ENCODE results near the gene NUP93.
A peak's percentile ranks its signal among the peaks of the same experiment; 100 is the strongest.

The NUP93 gene

DNA sequence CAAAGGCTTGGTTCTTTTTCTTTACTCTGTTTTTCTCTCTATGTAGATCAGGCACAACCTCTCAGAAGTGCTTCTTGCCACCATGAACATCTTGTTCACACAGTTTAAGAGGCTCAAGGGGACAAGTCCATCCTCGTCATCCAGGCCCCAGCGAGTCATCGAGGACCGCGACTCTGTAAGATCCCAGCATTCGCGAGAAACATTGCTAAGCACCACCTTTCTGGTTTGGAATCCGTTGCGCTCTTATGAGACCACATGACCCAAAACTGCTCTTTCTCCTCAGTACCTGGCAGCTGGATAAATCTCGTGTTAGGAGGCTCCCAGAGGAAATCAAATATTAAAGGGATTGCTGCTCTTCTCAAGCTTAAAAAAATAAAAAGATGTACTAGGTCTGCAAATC, 111.7 kb downstream of the NUP93 start:
- peaks cover 5% of the 10 kb centered on the region for H3K4me1 Mint-ChIP-seq
- no peak overlapping the region for H3K4me3 Mint-ChIP-seq
- no peaks in the 10 kb centered on the region for H3K27me3 Mint-ChIP-seq
- H3K9me3 Mint-ChIP-seq = no peaks in the 10 kb centered on the region
- no peak for ATAC-seq
- H3K36me3 Mint-ChIP-seq (ENCODE audit: low read depth) = peaks cover 54% of the 10 kb centered on the region
- no peak for DNase-seq
- H3K27ac Mint-ChIP-seq = no peak overlapping the region

DNA sequence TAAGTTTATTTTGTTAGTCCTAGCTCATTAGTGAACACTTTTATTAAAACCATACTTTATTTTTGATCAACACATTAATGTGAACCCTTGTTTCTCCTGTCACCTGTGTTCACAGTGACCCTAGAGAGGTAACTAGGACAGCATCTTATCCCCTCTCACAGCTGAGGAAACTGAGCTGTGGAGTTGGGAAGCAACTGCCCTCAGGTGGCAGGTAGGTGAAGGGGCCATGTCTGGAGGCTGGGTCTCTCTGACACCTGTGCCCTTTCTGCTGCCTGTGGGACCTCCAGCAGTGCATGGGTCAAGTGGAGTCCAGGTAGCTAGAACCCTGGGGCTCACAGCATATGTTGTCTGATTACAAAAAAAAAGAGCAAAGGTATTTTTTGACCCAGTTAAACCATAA, 112.2 kb downstream of the NUP93 start:
- Mint-ChIP-seq H3K4me3 (no peak overlapping the region), H3K9me3 (no peaks in the 10 kb centered on the region), H3K27ac (no peak overlapping the region)

DNA sequence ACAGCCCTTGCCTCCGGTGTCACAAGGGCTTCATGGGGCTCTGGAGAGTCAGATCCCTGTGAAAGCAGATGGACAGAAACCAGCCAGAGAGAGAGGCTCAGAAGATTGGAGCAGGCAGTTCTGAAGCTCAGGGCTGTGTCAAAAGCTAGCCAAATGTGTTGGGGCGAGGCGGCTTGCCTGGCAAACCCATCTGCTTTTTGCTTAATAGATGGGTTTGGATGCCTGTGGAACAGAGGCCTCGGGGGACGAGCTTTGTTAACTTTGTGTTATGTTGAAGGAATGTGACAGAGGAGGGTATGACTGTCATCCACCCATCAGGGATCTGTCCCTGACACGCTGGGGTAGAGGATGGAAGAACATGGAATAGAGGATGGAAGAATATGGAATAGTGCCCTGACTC, 114.1 kb downstream of the NUP93 start:
- Mint-ChIP-seq H3K27me3 (no peaks in the 10 kb centered on the region), H3K27ac (no peak overlapping the region), H3K4me1 (peaks cover 25% of the 10 kb centered on the region), H3K9me3 (no peaks in the 10 kb centered on the region), H3K4me3 (no peak overlapping the region), H3K36me3 (ENCODE audit: low read depth) (peaks cover 43% of the 10 kb centered on the region)
- DNase-seq (no peak), ATAC-seq (no peak)

More for the DNA sequence above, 112.2 kb downstream of the NUP93 start:
- Mint-ChIP-seq H3K4me1 (peaks cover 10% of the 10 kb centered on the region), H3K36me3 (ENCODE audit: low read depth) (peaks cover 49% of the 10 kb centered on the region), H3K27me3 (no peaks in the 10 kb centered on the region)
- DNase-seq (no peak), ATAC-seq (no peak)

DNA sequence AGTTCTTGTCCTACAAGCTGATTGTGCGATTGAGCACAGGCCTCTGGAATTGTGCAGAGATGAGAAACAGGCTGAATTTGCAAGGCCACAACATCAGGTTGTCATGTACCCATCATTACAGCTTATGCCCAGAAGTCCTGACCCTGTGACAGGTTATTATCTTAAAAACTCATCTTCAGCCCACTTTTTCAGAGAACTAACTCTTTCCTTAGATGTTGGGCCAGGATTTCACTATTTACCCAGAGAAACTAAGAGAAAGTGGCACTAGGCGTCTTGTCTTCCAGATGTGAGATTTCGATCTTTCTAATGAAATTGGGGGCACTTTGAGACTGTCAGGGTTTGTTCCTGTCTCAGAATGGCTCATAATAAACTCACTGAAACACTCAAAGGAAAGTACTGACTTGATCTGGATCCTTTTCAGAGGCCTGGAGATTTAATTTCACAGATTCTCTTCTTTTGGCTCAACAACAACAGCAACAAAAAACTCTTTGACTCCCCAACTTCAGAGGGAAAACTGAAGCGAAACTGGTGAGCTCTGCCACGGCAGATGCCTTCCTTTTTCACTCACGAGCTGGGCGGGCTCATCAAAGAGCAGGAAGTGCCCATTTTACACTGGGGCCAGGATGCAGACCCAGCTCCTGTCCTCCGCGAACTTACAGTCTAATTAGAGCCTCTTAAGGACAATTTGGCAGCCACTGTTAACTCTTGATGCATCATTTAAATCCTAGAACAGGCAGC, 117.4 kb downstream of the NUP93 start:
- peaks cover 31% of the 10 kb centered on the region for H3K4me1 Mint-ChIP-seq
- DNase-seq (no peak), ATAC-seq (peak; percentile 33)
- H3K36me3 Mint-ChIP-seq (ENCODE audit: low read depth) = peaks cover 22% of the 10 kb centered on the region
- H3K9me3 Mint-ChIP-seq = no peaks in the 10 kb centered on the region
- peak overlapping the region; percentile 78 for H3K27ac Mint-ChIP-seq
- H3K4me3 Mint-ChIP-seq = peak overlapping the region; percentile 48
- H3K27me3 Mint-ChIP-seq = no peaks in the 10 kb centered on the region

DNA sequence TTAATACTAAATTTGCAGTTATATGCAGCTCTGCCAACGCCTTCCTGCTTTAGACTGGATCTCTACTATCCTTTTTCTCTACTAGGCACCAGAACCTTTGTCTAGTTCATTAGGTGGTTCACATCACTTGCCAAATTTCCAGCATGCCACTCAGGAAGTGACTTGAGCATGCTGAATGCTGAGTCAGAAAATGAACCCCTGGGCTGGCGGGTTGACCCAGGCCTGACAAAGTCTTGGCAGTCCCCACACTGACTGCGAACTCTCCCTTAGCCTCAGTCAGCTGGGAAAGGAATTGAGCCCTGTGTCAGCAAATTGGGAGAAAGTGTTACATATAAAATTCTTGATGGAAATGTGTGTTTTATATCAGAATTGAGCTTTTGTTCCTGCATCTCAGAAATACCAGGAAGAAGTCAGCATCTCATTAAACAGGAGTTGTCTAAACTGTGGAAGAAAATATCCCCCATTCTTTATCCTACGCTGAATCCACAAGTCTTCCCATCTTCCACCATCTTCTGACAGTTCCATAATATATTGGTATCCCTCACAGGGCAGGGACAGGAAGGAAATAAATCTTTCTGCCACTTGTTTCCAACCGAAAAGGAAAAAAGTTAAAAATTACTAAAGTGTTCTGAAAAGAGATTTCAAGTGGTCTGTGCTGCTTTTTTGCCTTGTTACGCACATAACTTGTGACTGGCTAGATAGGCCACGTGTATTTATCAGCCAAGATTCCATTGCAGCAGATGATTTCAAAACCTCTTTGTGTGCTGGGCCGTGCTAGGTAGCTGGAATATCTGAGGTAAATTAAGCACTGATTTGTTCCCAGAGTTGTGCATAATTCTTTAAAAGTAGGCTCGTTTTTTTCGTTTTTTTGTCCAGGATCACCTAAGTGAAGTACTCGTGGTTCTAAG, 118.4 kb downstream of the NUP93 start:
- no peaks in the 10 kb centered on the region for H3K27me3 Mint-ChIP-seq
- H3K4me3 Mint-ChIP-seq = peak overlapping the region; percentile 48
- H3K27ac Mint-ChIP-seq = peak overlapping the region; percentile 78
- peaks cover 22% of the 10 kb centered on the region for H3K36me3 Mint-ChIP-seq (ENCODE audit: low read depth)
- ATAC-seq (no peak), DNase-seq (no peak)
- H3K9me3 Mint-ChIP-seq = no peaks in the 10 kb centered on the region
- H3K4me1 Mint-ChIP-seq = peaks cover 31% of the 10 kb centered on the region

DNA sequence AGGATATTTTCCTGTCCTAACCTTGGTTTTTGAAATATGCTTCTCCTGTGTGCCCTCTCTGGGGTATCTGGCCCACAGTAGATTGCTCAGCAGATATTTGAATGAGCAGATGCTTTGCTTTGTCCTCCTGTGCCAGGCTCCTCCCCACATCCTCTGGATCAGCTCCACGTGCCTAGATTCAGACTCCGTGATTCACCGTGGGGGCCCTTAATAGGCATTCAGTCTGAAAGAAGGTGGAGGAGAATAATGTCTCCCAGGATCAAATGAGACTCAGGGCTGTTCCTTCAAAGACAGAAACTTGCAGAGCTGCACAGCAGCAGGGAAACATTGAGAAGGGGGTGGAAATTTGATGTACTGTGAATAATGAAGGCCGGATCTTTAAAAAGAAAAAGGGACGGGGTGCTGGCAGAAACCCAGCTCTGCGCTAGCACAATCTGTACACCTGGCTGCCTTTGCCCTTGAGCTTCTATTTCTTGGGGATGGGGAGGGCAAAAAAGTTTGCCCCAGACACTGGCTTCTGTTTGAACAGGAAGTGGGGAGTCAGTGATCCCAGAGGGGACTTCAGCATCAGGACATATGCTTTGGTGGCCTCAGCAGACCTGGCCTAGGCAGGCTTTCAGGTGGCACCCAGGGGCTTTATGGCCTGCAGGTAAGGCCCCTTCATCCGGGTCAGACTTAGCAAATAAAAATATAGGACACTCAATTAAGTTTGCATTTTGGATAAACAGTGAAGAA, 119.2 kb downstream of the NUP93 start:
- no peak overlapping the region for H3K4me3 Mint-ChIP-seq
- ATAC-seq (no peak), DNase-seq (no peak)
- peaks cover 16% of the 10 kb centered on the region for H3K36me3 Mint-ChIP-seq (ENCODE audit: low read depth)
- peaks cover 31% of the 10 kb centered on the region for H3K4me1 Mint-ChIP-seq
- no peaks in the 10 kb centered on the region for H3K9me3 Mint-ChIP-seq
- peak overlapping the region; percentile 54 for H3K27ac Mint-ChIP-seq
- H3K27me3 Mint-ChIP-seq = no peaks in the 10 kb centered on the region

DNA sequence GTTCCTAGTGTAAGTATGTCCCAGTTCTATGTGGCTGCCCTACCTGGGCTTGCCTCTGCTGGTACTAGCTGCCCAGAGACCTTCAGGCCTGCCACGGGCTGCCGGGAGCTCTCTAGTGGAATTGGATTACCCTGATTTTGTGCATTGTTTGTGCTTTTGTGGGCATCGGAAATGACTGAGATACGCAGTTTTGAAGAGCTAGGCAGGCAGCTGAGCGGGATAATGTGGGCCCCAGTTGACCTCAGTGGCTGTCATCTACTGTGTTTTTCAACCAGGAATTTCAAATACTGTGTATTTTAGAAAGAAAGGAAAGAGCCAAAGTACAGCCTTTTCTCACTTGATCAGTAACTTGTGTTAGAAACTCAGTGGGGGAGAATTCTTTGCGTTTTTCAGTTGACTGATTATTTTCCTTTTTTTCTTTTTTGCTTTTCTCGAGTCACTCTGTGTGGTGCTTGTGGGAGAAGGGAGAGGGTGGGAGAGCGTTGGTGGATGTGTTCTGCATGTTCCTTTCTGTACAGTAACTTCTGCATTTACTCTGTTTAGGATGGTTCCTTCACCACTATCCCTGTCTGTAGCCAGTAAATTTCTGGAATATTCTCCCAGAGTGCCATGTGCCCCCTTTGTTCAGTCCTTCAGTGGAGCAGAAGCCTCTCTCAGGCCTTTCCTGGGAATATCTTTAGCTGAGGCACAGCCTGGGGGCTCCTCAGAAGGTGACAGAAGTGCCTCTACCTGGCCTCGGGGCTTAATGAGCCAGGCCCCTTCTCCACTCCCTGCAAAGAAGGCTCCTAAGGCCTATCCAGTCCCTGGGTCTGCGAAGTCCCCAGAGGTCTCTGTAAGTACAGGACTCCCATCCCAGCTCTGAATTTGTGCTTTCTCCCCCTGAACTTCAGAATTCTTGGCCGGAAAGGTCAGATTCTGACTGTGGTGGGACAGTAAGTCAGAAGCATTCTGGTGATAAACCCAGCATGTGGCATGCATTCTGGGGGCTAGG, 120.1 kb downstream of the NUP93 start:
- no peak for ATAC-seq
- Mint-ChIP-seq H3K27me3 (no peaks in the 10 kb centered on the region), H3K36me3 (ENCODE audit: low read depth) (peaks cover 12% of the 10 kb centered on the region), H3K4me3 (no peak overlapping the region), H3K4me1 (peaks cover 31% of the 10 kb centered on the region), H3K9me3 (no peaks in the 10 kb centered on the region), H3K27ac (no peak overlapping the region)
- no peak for DNase-seq

DNA sequence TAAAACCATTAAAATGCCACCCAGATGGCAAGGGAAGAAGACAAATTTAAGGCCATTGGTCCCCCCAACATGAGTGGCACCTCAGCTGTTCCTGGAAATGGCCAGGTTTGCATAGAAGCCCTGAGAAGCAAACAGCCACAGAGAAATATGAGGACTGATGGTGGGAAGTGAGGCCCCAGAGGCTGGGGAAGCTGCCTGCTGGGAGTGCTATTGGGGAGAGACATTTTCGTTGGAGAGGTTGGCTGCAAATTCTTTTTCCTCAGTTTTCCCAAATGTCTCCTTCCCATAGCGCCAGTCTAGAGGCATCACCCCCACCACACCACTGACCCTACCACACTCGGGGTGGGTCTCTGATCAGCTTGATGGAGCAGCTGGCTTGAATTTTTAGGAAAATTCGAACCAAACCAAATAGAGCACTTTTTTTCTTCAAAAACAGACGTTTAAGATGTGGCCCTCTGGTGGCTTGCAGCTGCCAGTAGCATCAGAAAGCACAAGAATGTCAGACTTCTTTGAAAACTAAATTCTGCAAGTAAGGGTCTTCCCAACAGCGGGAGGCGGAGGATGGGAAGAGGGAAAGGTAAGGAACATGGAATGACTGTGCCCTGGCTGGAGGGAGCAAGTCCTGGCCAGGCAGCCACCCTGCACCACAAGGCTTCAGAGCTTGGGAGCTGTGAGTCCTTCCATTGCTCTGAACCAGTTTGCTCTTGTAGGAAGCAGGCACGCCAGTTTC, 121.9 kb downstream of the NUP93 start:
- Mint-ChIP-seq H3K27me3 (no peaks in the 10 kb centered on the region), H3K36me3 (ENCODE audit: low read depth) (peaks cover 10% of the 10 kb centered on the region), H3K9me3 (no peaks in the 10 kb centered on the region), H3K4me1 (peaks cover 27% of the 10 kb centered on the region), H3K4me3 (no peak overlapping the region), H3K27ac (no peak overlapping the region)
- DNase-seq (no peak), ATAC-seq (no peak)

DNA sequence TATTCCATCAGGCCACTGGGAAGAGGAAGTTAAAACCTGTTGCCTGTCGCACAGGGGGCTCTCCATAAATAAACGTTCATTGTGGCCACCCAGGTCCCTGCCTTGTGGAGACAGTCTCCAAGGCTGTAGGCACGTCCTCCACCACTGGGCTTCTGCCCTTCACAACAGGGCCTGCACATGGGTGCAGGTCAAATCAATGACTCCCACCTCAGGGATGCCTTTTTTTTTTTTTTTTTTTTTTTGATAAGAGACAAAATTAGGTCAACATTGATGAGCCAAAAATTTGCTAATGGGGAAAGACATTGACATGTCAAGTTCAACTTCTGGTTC, 122.4 kb downstream of the NUP93 start:
- H3K4me3 Mint-ChIP-seq = no peak overlapping the region
- H3K36me3 Mint-ChIP-seq (ENCODE audit: low read depth) = peaks cover 9% of the 10 kb centered on the region
- H3K4me1 Mint-ChIP-seq = peaks cover 22% of the 10 kb centered on the region
- DNase-seq (no peak), ATAC-seq (no peak)
- no peaks in the 10 kb centered on the region for H3K27me3 Mint-ChIP-seq
- no peak overlapping the region for H3K27ac Mint-ChIP-seq
- no peaks in the 10 kb centered on the region for H3K9me3 Mint-ChIP-seq

DNA sequence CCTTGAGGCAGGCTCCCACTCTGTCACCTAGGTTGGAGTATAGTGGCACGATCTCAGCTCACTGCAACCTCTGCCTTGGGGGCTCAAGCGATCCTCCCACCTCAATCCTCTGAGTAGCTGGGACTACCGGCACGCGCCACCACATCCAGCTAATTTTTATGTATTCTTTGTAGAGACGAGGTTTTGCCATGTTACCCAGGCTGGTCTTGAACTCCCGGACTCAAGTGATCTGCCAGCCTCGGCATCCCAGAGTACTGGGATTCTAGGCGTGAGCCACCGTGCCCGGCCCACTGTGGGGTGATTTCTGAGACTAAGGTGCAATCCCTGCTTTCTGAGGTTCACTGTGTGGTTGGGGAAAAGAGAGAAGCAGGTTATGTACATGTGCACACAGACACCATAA, 123.0 kb downstream of the NUP93 start:
- Mint-ChIP-seq H3K4me1 (peaks cover 16% of the 10 kb centered on the region), H3K27ac (no peak overlapping the region), H3K9me3 (no peaks in the 10 kb centered on the region), H3K4me3 (no peak overlapping the region), H3K27me3 (no peaks in the 10 kb centered on the region), H3K36me3 (ENCODE audit: low read depth) (peaks cover 3% of the 10 kb centered on the region)
- DNase-seq (no peak), ATAC-seq (no peak)

DNA sequence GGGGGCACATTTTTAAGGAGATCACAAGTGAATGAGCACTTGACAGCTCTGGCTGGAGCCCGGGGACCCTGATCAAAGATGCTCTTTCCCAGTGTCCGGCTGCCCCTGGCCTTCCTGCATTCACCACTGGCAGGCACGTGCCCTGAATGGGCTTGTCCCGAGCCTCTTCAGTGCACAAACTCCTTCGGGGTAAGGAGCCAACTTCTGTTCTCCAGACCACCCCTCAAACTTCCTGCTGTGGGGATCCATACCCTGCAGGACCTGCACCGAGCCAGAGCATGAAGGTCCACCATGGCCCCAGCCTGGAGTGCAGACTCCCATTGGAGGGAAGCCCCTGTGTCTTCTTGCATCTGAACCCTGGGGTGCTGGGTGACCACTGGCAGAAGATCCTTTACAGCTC, 125.3 kb downstream of the NUP93 start:
- H3K27me3 Mint-ChIP-seq = no peaks in the 10 kb centered on the region
- no peak for DNase-seq
- H3K36me3 Mint-ChIP-seq (ENCODE audit: low read depth) = no peaks in the 10 kb centered on the region
- no peak overlapping the region for H3K27ac Mint-ChIP-seq
- no peak for ATAC-seq
- H3K4me3 Mint-ChIP-seq = no peak overlapping the region
- peaks cover 20% of the 10 kb centered on the region for H3K4me1 Mint-ChIP-seq
- H3K9me3 Mint-ChIP-seq = no peaks in the 10 kb centered on the region

DNA sequence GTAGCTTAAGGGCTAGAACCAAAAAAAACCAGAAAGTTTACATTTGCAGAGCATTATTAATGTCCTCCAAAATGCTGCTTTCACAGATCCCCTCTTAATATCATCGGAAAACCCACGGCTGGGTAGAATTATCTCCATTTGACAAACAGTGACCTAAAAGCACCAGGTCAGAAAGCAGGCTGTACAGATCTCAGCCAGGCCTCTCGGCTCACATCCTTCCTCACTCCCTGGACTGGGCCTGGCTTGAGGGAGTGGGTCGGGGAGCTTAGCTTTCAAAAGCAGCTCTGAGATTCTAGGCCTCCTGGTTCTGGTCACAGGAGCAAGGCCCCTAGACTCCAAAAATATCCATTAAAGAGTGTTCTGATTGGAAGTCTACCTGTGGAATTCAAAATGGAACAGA, 126.0 kb downstream of the NUP93 start:
- H3K27ac Mint-ChIP-seq = no peak overlapping the region
- H3K4me3 Mint-ChIP-seq = no peak overlapping the region
- peaks cover 27% of the 10 kb centered on the region for H3K4me1 Mint-ChIP-seq
- no peaks in the 10 kb centered on the region for H3K36me3 Mint-ChIP-seq (ENCODE audit: low read depth)
- no peak for ATAC-seq
- no peaks in the 10 kb centered on the region for H3K27me3 Mint-ChIP-seq
- no peaks in the 10 kb centered on the region for H3K9me3 Mint-ChIP-seq
- no peak for DNase-seq

DNA sequence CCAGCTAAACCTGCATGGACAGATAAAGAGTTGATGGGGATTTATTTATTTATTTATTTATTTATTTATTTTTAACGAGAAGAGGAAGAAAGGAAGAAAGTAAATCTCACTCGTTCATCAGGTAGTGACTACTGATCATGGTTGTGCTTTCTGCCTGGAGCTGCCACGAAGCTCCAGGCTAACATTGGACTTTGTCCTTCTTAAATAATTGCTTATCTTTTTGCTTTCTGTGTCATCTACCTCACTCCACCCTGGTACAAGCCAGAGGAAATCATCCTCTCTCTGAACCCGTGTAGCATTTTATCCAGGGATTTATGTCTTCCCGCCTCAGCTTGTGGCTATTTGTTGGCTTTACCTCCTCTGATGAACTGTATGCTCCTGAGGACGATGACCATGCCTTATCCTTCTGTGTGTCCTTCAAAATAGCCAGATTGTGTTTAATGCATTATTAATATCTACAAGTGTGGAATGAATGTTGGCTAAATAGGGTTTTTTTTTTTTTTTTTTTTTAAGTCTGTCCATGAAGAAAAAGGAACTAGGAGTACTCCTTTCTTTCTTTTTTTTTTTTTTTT, 127.0 kb downstream of the NUP93 start:
- no peak for ATAC-seq
- Mint-ChIP-seq H3K4me3 (no peak overlapping the region), H3K27me3 (no peaks in the 10 kb centered on the region), H3K36me3 (ENCODE audit: low read depth) (no peaks in the 10 kb centered on the region), H3K9me3 (no peaks in the 10 kb centered on the region), H3K4me1 (peaks cover 38% of the 10 kb centered on the region), H3K27ac (no peak overlapping the region)
- DNase-seq = no peak
